Fibroblast of mammary gland (primary cell): Measurements from ENCODE around the gene SUN3.
"Not testable (repeated sequence)": the region's sequence is repeated elsewhere in the genome, so short reads cannot be mapped to it uniquely, and the experiment has no call there.

Experiments used
- DNase-seq: peaks from one replicate; pipeline ENCODE4 v3.0.0-alpha.2; 2010; ENCODE audit warnings: low read depth
- H3K4me3 ChIP-seq: 2 replicates; pipeline ENCODE4 v1.5.1; 2011; ENCODE audit warnings: low read depth, mild to moderate bottlenecking, low read length, moderate library complexity; ENCODE audit not compliant: control insufficient read depth
- TF ChIP-seq, protein P1 (sequence below): conservative IDR thresholded peaks from 2 replicates; pipeline ENCODE4 v1.5.1; 2011; ENCODE audit warnings: low read depth, low read length, inconsistent platforms; ENCODE audit not compliant: control insufficient read depth, insufficient read depth

The SUN3 gene

DNA sequence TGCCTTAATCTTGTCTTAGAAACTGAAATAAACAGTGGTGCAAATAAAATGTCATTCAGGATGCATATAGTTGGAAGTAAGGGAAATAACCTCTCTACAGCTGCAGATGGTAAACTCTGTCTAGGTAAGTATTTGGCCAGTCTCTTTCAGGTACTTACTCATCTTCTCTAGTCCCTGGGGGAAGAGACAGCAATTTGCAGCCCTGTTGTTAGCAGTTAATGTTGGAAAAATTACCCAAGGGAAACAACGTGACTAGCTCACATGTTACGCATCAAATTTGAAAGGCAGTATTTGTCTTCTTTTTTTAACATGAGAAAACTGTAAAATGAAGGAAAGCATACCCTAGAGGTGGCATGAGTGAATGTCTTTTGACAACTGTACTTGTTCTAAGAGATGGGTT is 46.3 kb downstream of the SUN3 start:
- no peak overlapping the region for H3K4me3 ChIP-seq
- peak; percentile 29 for DNase-seq
- TF ChIP-seq, protein P1, sequence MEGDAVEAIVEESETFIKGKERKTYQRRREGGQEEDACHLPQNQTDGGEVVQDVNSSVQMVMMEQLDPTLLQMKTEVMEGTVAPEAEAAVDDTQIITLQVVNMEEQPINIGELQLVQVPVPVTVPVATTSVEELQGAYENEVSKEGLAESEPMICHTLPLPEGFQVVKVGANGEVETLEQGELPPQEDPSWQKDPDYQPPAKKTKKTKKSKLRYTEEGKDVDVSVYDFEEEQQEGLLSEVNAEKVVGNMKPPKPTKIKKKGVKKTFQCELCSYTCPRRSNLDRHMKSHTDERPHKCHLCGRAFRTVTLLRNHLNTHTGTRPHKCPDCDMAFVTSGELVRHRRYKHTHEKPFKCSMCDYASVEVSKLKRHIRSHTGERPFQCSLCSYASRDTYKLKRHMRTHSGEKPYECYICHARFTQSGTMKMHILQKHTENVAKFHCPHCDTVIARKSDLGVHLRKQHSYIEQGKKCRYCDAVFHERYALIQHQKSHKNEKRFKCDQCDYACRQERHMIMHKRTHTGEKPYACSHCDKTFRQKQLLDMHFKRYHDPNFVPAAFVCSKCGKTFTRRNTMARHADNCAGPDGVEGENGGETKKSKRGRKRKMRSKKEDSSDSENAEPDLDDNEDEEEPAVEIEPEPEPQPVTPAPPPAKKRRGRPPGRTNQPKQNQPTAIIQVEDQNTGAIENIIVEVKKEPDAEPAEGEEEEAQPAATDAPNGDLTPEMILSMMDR = no peak

DNA sequence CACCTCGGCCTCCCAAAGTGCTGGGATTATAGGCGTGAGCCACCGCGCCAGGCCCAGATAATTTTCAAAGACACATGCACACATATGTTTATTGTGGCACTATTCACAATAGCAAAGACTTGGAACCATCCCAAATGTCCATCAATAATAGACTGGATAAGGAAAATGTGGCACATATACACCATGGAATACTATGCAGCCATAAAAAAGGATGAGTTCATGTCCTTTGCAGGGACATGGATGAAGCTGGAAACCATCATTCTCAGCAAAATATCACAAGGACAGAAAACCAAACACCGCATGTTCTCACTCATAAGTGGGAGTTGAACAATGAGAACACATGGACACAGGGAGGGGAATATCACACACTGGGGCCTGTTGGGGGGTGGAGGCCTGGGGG is 48.3 kb downstream of the SUN3 start:
- DNase-seq, H3K4me3 ChIP-seq: not testable (repeated sequence)

DNA sequence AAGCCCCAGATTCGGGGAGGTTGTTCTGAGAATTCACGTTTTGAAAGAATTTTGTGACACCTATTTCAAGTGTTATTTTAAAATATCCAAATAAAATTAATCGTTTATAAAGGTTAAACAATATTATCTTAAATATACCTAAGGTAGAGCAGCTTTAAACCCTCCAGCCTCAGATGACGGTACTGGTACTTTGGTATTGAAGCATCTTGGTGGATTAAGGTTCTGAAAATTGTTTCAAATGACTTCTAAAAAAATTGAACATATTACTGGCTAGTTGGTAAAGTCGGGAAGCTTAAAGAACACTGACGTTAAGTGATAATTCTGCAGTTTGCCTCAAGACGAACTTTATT is 49.1 kb downstream of the SUN3 start:
- DNase-seq = no peak

DNA sequence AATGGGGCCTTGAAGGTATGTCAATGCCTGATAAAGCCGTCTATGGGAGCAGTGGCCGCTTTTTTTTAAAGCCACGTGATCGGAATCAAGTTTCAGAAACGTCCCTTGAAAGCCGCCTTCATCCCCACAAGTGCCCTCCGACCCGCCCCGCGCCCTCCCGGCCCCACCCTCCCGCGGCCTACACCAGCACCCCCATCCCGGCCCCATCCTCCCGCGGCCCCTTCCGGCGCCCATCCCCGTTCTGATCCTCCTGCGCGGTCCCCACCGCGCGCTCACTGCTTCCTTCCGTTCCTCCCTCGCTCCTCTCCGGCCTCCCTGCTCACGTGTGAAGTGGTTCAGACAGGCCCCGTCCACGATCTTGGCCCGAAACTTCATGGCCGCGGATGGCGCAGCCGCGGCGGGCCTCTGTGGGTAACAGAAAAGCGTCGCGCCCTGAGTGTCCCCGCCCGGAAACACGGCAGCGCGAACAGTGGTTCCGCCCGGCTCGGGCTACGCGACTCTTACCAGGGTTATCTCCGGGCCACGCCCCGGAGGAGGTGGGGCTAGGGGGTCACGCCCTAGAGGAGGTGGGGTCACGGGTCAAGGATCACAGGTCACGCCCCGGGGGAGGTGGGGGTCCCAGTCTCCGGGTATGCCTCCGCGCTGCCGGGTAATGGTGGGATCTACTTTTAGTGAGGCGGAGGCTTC is 49.6 kb downstream of the SUN3 start, which contains the start of gene HUS1:
Gene HUS1 (minus strand): TSS at position 471 of the 687 bp plus-strand sequence. CDS start 96 bp downstream, at position 375.
- DNase-seq = peak; percentile 84
- TF ChIP-seq, protein P1 = no peak
- peak within 1 kb of the TSS; percentile 92 for H3K4me3 ChIP-seq

More for the DNA sequence above, 49.1 kb downstream of the SUN3 start:
- TF ChIP-seq, protein P1 = no peak
- peak overlapping the region; percentile 92 for H3K4me3 ChIP-seq

DNA sequence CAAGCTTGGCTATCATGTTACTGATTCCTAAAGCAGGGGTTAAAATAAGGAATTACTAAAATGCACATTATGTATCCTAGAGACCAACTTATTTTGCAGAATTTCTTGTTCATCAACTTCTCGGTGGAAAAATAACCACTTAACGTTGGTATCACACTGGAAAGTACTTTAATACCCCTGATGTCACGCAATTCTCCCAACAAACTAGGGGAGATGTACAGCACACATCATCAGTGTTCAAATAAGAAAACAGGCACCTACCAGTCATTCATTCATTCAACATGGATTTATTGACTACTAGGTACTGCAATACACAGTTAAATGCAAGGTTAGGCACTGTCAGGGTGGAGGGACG is 50.1 kb downstream of the SUN3 start:
- TF ChIP-seq, protein P1 = no peak
- peak overlapping the region; percentile 92 for H3K4me3 ChIP-seq
- no peak for DNase-seq

DNA sequence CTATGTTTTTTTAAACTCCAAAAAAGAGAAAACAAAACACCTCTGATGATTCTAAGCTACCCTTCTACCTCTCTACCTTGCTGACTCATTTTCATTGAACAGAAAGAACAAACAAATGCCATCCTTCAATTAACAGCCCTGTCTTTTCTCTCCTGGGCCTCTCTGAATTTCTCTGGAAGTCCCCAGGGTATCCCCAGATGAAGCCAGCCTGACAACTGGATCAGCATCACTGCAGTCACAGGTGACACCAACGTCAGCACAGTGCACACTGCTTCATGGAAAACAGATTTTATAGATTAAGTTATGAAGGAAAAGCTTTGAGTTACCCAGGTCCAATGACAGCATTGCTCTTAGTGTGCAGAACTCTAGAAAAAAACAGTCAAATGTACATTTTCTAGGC is 55.2 kb downstream of the SUN3 start:
- TF ChIP-seq, protein P1 = no peak
- no peak for DNase-seq
- H3K4me3 ChIP-seq = no peak overlapping the region

DNA sequence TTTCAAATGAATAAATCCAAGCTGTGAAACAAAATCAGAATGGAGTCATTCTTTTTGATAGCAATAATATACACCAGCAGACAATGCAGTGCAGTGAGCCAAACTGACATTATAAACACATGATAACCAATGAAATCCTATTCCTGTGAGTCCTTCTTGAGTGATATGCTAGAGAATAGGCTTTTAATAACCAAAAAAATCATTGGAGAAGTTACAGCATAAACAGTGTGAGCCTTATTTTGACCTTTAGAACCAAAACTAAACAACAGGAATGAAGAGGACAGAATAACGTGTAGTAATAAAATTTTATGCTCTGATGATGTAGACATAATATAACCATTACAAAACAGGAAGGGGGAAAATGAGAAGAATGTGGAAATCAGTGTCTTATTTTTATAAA is 58.1 kb downstream of the SUN3 start:
- TF ChIP-seq, protein P1 = no peak
- no peak for DNase-seq
- no peak overlapping the region for H3K4me3 ChIP-seq
